ENCODE measurements around the gene AASDH.

The AASDH gene

DNA sequence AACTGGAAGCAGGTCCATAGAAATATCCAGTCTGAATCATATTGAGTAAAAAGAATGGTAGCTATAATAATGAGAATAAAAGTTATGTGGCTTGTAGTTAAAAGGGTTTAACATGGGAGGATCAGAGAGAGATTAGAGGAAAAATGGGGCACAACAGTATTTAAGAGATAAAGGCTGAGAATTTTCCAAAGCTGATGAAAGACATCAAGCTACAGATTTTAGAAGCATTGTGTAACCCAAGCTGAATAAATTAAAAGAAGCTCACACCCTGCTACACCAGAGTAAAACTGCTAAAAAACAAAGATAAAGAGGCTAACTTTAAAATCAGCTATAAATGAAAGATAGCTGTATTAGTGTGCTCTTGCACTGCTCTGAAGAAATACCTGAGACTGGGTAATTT, 94.2 kb downstream of the AASDH start:
- H3K27me3 ChIP-seq (ENCODE audit: control insufficient read depth in 1 of 2, insufficient read depth in 2 of 2, low read length in 2 of 2): no peaks in the 10 kb centered on the region
- H3K27ac ChIP-seq (ENCODE audit: low read depth, low read length): no peak overlapping the region
- H3K9me3 ChIP-seq (ENCODE audit: control insufficient read depth in 1 of 2, low read length in 2 of 2): no peaks in the 10 kb centered on the region
- H3K36me3 ChIP-seq (ENCODE audit: control insufficient read depth in 1 of 2, insufficient read depth in 2 of 2, low read length in 2 of 2): peaks cover 0 to 5% of the 10 kb centered on the region in 2 donors
- H3K4me1 ChIP-seq (ENCODE audit: control insufficient read depth in 1 of 2, insufficient read depth in 2 of 2, low read length in 2 of 2): peaks cover 12 to 30% of the 10 kb centered on the region in 2 donors
- no peak overlapping the region for H3K4me3 ChIP-seq (ENCODE audit: low read depth in 1 of 2, low read length in 2 of 2)
- H3K9ac ChIP-seq (ENCODE audit: low read depth in 1 of 2, low read length in 2 of 2): no peak overlapping the region

DNA sequence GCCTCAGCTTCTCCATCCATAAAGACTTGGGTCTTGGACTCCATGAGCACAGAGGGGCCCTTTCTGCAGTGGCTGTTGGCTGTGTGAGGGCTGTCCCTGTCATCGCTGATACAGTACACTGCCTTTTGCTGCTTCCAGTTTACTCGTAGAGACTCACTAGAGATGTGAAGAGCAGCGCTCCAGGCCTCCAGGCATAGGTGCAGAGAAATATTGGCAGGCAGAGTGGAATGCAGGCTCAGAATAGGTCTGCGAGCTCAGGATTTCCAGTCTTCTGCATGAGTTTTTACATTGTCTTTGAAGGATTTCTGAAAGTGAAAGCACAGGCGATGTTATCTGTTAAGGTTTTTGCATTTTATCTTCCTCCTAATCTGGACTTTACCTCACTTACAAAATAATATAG, 97.4 kb downstream of the AASDH start:
- no peak overlapping the region for H3K27ac ChIP-seq (ENCODE audit: low read depth, low read length)
- peaks cover 0 to 9% of the 10 kb centered on the region in 2 donors for H3K36me3 ChIP-seq (ENCODE audit: control insufficient read depth in 1 of 2, insufficient read depth in 2 of 2, low read length in 2 of 2)
- H3K9me3 ChIP-seq (ENCODE audit: control insufficient read depth in 1 of 2, low read length in 2 of 2): no peaks in the 10 kb centered on the region
- H3K4me1 ChIP-seq (ENCODE audit: control insufficient read depth in 1 of 2, insufficient read depth in 2 of 2, low read length in 2 of 2): peaks cover 0 to 15% of the 10 kb centered on the region in 2 donors
- no peaks in the 10 kb centered on the region for H3K27me3 ChIP-seq (ENCODE audit: control insufficient read depth in 1 of 2, insufficient read depth in 2 of 2, low read length in 2 of 2)
- peak overlapping the region; percentile 20 to 22 for H3K9ac ChIP-seq (ENCODE audit: low read depth in 1 of 2, low read length in 2 of 2)
- peak overlapping the region; percentile 50 to 53 for H3K4me3 ChIP-seq (ENCODE audit: low read depth in 1 of 2, low read length in 2 of 2)

DNA sequence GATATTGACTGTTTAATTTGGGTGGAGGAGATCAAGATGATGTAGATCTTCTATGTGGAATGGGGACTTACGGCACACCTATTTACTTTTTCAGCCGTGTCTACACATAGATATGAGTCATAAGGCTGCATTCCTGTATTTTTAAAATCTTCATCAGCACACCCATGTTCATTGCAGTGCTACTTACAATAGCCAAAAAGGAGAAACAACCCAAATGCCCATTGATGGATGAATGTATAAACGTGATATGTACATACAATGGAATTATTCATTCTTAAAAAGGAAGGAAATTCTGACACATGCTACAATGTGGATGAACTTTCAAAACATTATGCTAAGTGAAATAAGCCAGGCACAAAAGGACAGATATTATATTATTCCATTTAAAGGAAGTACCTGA, 98.6 kb downstream of the AASDH start:
- H3K9me3 ChIP-seq (ENCODE audit: control insufficient read depth in 1 of 2, low read length in 2 of 2): no peaks in the 10 kb centered on the region
- peaks cover under 1 to 18% of the 10 kb centered on the region in 2 donors for H3K4me1 ChIP-seq (ENCODE audit: control insufficient read depth in 1 of 2, insufficient read depth in 2 of 2, low read length in 2 of 2)
- H3K9ac ChIP-seq (ENCODE audit: low read depth in 1 of 2, low read length in 2 of 2): no peak overlapping the region
- no peak overlapping the region for H3K4me3 ChIP-seq (ENCODE audit: low read depth in 1 of 2, low read length in 2 of 2)
- no peaks in the 10 kb centered on the region for H3K27me3 ChIP-seq (ENCODE audit: control insufficient read depth in 1 of 2, insufficient read depth in 2 of 2, low read length in 2 of 2)
- H3K36me3 ChIP-seq (ENCODE audit: control insufficient read depth in 1 of 2, insufficient read depth in 2 of 2, low read length in 2 of 2): peaks cover 0 to 9% of the 10 kb centered on the region in 2 donors
- H3K27ac ChIP-seq (ENCODE audit: low read depth, low read length): no peak overlapping the region

All from duodenal mucosa (tissue), 2 donors.